Mucosa of rectum (tissue), 2 donors: ENCODE results near the gene LINC00632.

Experiments used
- H3K27ac ChIP-seq, 2 donors: one replicate each; pipeline ENCODE4 v1.7.0; 2013; ENCODE audit warnings: inconsistent platforms in 2 of 2, low read depth in 2 of 2, low read length in 2 of 2
- H3K27me3 ChIP-seq, 2 donors: one replicate each; pipeline ENCODE4 v1.7.0; 2013; ENCODE audit warnings: low read length in 2 of 2; ENCODE audit not compliant: control insufficient read depth in 2 of 2, insufficient read depth in 2 of 2
- H3K36me3 ChIP-seq, 2 donors: one replicate each; pipeline ENCODE4 v1.7.0; 2013; ENCODE audit warnings: low read length in 2 of 2; ENCODE audit not compliant: control insufficient read depth in 2 of 2, insufficient read depth in 2 of 2
- H3K4me1 ChIP-seq, 2 donors: one replicate each; pipeline ENCODE4 v1.7.0; 2013; ENCODE audit warnings: low read length in 2 of 2, mild to moderate bottlenecking in 1 of 2; ENCODE audit not compliant: control insufficient read depth in 2 of 2, insufficient read depth in 2 of 2
- H3K4me3 ChIP-seq, 2 donors: one replicate each; pipeline ENCODE4 v1.7.0; 2013; ENCODE audit warnings: low read length in 2 of 2
- H3K9ac ChIP-seq, 2 donors: one replicate each; pipeline ENCODE4 v1.7.0; 2013; ENCODE audit warnings: low read length in 2 of 2, low read depth in 1 of 2, mild to moderate bottlenecking in 1 of 2
- H3K9me3 ChIP-seq, 2 donors: one replicate each; pipeline ENCODE4 v1.7.0; 2013; ENCODE audit warnings: low read length in 2 of 2; ENCODE audit not compliant: control insufficient read depth in 2 of 2
- donor health status: healthy.
- donor health status: Normal muscosa, but diverticular disease.

Gene LINC00632

DNA sequence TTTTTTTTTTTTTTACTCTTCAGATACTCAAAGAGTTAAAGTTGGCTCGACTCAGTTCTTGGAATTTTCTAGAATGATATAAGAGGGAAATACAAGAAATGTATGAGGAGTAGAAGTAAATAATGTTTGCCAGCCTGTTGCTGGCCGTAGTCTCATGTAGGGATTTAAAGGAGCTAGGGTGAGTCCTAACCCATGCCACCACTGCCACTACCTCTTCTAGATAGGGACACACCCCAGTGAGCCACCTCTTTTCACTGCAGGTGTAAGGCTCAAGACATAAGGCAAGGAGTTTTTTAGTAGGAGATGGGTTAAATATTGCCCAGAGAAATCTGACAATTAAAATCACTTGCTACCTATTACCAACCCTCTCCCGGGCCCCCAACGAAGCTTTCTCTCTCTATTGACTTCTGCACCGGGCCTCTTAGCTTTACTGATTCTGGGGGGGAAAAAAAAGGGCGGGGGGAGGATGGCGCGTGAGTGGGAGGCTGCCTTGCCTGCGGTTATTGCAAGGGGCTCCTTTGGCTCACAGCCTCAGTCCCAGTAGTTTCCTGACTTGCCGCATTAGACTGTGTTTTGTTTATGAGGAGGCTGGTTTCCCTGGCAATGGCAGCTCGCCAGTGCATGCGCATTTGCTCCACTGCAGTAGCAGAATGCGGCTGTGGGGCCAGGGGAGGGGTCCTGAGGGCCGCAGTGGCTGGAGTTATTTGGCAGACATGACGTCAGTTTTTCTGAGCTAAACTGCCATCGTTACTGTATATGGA, 3.0 kb downstream of the LINC00632 start:
- H3K36me3 ChIP-seq: no peaks in the 10 kb centered on the region
- peak overlapping the region in 1 of 2 donors; percentile 26 for H3K4me3 ChIP-seq
- no peaks in the 10 kb centered on the region for H3K4me1 ChIP-seq
- H3K9me3 ChIP-seq: no peaks in the 10 kb centered on the region
- peaks cover 0 to 4% of the 10 kb centered on the region in 2 donors for H3K27me3 ChIP-seq
- H3K27ac ChIP-seq: no peak overlapping the region
- no peak overlapping the region for H3K9ac ChIP-seq

DNA sequence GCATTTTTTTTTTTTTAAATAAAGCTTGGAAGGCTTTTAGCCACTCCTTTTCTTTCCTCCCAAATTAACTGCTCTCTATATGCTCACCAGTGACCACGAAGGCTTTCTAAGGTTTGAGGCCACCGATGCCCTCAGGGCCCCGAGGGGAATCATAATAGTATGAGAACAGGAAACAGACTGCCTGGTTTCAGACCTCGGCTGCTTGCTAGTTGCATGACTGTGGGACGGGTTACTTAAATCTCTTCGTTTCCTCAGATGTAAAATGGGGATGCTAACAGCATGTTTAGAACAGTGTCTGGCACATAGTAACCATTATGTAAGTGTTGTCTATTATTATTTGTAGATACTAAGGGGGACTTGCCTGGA, 3.6 kb downstream of the LINC00632 start:
- no peaks in the 10 kb centered on the region for H3K36me3 ChIP-seq
- no peak overlapping the region for H3K9ac ChIP-seq
- no peaks in the 10 kb centered on the region for H3K9me3 ChIP-seq
- H3K27ac ChIP-seq: no peak overlapping the region
- H3K4me3 ChIP-seq: no peak overlapping the region
- H3K27me3 ChIP-seq: peaks cover 0 to 4% of the 10 kb centered on the region in 2 donors
- H3K4me1 ChIP-seq: no peaks in the 10 kb centered on the region

DNA sequence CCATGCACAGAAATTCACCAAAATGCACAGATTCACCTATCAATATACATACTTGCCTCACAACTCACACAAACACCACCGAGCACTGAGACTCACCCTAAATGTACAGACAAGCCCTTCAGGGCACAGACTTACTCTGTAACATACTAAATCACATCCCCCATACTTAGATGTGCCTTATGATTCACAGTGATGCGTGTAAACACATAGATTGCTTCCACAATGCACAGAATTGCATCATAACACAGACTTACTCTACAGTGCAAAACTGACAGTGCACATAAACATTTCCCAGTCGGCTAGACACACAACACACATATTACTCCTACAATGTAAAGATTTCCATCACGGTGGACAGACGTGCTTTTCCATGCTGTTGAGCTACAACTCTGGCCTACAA, 6.2 kb downstream of the LINC00632 start:
- no peak overlapping the region for H3K9ac ChIP-seq
- H3K4me3 ChIP-seq: no peak overlapping the region
- no peaks in the 10 kb centered on the region for H3K4me1 ChIP-seq
- H3K27me3 ChIP-seq: peaks cover 0 to 4% of the 10 kb centered on the region in 2 donors
- H3K27ac ChIP-seq: no peak overlapping the region
- no peaks in the 10 kb centered on the region for H3K36me3 ChIP-seq
- no peaks in the 10 kb centered on the region for H3K9me3 ChIP-seq

DNA sequence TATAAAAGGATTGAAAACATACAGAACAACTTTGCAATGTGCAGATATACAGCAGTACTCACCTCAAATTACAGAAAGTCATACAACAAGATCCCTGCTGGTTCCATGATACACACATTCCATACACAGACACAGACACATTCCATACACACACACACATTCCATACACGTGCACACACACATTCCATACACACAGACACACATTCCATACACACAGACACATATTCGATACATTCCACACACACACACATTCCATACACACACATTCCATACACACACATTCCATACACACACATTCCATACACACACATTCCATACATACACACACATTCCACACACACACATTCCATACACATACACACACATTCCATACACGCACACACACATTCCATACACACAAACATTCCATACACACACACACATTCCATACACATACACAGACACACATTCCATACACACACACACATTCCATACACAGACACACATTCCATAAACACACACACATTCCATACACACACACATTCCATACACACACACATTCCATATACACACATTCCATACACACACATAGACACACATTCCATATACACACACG, 13.7 kb downstream of the LINC00632 start:
- no peaks in the 10 kb centered on the region for H3K4me1 ChIP-seq
- H3K4me3 ChIP-seq: no peak overlapping the region
- no peaks in the 10 kb centered on the region for H3K27me3 ChIP-seq
- H3K27ac ChIP-seq: no peak overlapping the region
- H3K9me3 ChIP-seq: no peaks in the 10 kb centered on the region
- no peak overlapping the region for H3K9ac ChIP-seq
- no peaks in the 10 kb centered on the region for H3K36me3 ChIP-seq

DNA sequence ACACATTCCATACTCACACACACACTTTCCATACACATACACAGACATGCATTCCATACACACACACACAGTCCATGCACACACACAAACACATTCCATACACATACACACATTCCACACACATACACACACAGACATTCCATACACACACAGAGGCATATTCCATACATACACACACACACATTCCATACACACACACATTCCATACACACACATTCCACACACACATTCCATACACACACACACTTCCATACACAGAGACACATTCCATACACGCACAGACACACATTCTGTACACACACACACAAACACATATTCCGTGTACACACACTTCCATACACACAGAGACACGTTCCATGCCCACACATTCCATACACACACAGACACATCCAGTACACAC, 14.8 kb downstream of the LINC00632 start:
- H3K27me3 ChIP-seq: no peaks in the 10 kb centered on the region

DNA sequence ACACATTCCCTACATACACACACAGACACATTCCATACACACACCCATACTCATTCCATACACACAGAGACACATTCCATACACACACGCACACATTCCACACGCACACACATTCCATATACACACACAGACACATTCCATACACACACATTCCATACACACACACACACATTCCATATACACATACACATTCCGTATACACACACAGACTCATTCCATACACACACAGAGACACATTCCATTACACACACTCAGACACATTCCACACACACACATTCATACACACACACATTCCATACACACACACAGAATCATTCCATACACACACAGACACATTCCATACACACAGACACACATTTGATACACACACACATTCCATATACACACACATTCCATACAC, 15.2 kb downstream of the LINC00632 start:
- no peak overlapping the region for H3K27ac ChIP-seq
- H3K9ac ChIP-seq: no peak overlapping the region
- H3K9me3 ChIP-seq: no peaks in the 10 kb centered on the region
- H3K4me1 ChIP-seq: no peaks in the 10 kb centered on the region
- H3K4me3 ChIP-seq: no peak overlapping the region
- no peaks in the 10 kb centered on the region for H3K36me3 ChIP-seq
- H3K27me3 ChIP-seq: no peaks in the 10 kb centered on the region

More for the DNA sequence above, 14.8 kb downstream of the LINC00632 start:
- Histone ChIP-seq H3K4me1 (no peaks in the 10 kb centered on the region), H3K27ac (no peak overlapping the region), H3K9ac (no peak overlapping the region), H3K9me3 (no peaks in the 10 kb centered on the region), H3K36me3 (no peaks in the 10 kb centered on the region), H3K4me3 (no peak overlapping the region)

DNA sequence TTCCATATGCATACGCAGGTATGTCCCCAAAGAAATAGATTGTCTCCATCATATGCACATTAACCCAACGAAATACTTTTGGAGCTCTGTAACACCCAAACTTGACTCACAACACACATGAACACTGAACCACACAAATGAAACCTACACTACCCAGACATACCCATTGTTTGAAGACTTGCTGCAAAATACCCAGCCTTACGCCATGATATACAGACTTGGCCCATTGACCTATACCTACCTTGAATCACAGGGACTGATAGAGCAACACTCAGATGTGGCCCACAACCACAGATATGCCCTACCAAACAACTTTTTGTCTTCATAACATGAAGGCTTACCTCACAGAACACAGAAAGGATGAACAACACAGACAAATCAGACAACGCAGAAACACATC, 15.9 kb downstream of the LINC00632 start:
- H3K27ac ChIP-seq: no peak overlapping the region
- H3K9ac ChIP-seq: no peak overlapping the region
- H3K36me3 ChIP-seq: no peaks in the 10 kb centered on the region
- no peaks in the 10 kb centered on the region for H3K4me1 ChIP-seq
- H3K9me3 ChIP-seq: no peaks in the 10 kb centered on the region
- no peak overlapping the region for H3K4me3 ChIP-seq
- H3K27me3 ChIP-seq: no peaks in the 10 kb centered on the region

DNA sequence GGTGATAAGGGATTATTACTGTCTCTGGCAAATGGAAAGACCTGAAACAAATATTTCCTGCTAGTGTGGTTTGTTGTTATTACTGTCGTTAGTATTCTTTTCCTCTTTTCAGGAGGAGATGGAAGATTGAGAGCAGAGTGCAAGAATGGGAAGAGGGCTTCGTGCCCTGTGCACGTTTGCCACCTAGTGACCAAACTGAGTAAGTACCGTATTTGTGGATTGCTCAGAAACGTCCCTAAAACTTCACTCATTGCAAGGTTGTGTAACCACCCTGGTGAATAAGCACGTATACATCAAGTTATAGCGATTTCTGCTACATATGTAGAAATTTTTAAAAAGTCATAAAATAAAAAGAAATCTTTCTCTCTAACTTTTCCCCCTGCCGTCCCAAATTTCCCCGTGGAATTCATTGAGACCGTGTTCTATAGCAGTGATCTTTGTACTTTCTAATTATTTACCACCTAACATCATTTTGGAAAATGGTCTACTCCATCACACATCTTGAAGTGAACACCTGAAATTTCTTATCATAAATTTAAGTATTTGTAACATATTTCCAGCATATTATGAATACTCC, 24.3 kb downstream of the LINC00632 start:
- H3K4me3 ChIP-seq: no peak overlapping the region
- no peak overlapping the region for H3K9ac ChIP-seq
- H3K9me3 ChIP-seq: no peaks in the 10 kb centered on the region
- H3K27ac ChIP-seq: no peak overlapping the region
- no peaks in the 10 kb centered on the region for H3K4me1 ChIP-seq
- H3K27me3 ChIP-seq: no peaks in the 10 kb centered on the region
- no peaks in the 10 kb centered on the region for H3K36me3 ChIP-seq

DNA sequence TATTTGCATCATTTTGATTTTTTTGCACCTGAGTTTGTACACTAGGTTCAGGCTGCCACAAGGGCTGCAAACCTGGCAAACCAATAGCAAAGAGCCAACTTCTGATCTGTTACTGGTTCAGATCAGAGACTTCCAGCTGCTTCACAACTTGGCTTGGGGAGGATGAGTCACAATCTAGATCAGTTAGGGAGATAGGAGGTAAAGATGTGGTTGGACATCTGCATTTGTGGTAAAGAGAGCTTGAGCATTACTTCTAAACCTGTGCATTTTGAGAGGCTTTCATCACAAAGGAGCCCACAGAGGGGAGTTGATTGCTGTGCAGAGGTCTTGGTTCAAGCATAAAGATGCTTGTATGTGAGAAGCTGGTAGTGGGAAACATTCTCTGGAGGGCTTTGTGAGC, 34.5 kb downstream of the LINC00632 start:
- H3K4me3 ChIP-seq: no peak overlapping the region
- no peaks in the 10 kb centered on the region for H3K4me1 ChIP-seq
- H3K9ac ChIP-seq: no peak overlapping the region
- H3K36me3 ChIP-seq: no peaks in the 10 kb centered on the region
- H3K27me3 ChIP-seq: no peaks in the 10 kb centered on the region
- H3K9me3 ChIP-seq: no peaks in the 10 kb centered on the region
- no peak overlapping the region for H3K27ac ChIP-seq

DNA sequence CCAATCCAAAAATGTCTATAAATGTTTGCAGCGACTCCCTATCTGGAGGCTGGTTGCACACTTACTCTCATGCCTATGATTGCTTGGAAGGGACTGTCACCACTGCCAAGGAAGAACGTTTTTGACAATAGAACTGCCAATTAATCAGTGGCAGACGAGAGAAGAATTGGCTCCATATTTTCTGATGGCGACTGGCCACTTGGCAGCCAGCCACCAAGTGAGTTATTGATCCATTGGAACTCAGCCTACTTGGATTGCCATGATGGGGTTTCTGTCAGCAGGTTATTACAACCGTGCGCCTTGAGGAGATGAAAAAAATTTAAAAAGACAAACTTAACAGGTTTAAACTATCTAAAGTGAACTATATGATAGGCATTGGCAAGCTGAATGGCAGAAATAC, 47.4 kb downstream of the LINC00632 start:
- no peak overlapping the region for H3K4me3 ChIP-seq
- no peaks in the 10 kb centered on the region for H3K4me1 ChIP-seq
- H3K36me3 ChIP-seq: no peaks in the 10 kb centered on the region
- H3K9ac ChIP-seq: no peak overlapping the region
- H3K27me3 ChIP-seq: no peaks in the 10 kb centered on the region
- H3K27ac ChIP-seq: no peak overlapping the region
- no peaks in the 10 kb centered on the region for H3K9me3 ChIP-seq
